BLaER1 (cell line): ENCODE results near the gene SRSF3.

Experiments
- H3K27ac ChIP-seq: shearing (Covaris generic); formaldehyde crosslinking; 2 replicates; pipeline ENCODE4 v1.8.1; 2022
- H3K27me3 ChIP-seq: shearing (Covaris generic); formaldehyde crosslinking; 2 replicates; pipeline ENCODE4 v1.8.1; 2022
- H3K36me3 ChIP-seq: shearing (Covaris generic); formaldehyde crosslinking; 2 replicates; pipeline ENCODE4 v1.8.1; 2022
- H3K4me1 ChIP-seq: shearing (Covaris generic); formaldehyde crosslinking; 2 replicates; pipeline ENCODE4 v1.8.1; 2022
- H3K4me2 ChIP-seq: shearing (Covaris generic); formaldehyde crosslinking; 2 replicates; pipeline ENCODE4 v1.8.1; 2022
- H3K4me3 ChIP-seq: shearing (Covaris generic); formaldehyde crosslinking; 2 replicates; pipeline ENCODE4 v1.8.1; 2022
- H3K9ac ChIP-seq: shearing (Covaris generic); formaldehyde crosslinking; 2 replicates; pipeline ENCODE4 v1.8.1; 2022
- H3K9me3 ChIP-seq: shearing (Covaris generic); formaldehyde crosslinking; 2 replicates; pipeline ENCODE4 v1.8.1; 2022
- H4K20me1 ChIP-seq: shearing (Covaris generic); formaldehyde crosslinking; 2 replicates; pipeline ENCODE4 v1.8.1; 2022
- Cebpa-rat ChIP-seq: shearing (Covaris generic); IDR thresholded peaks from 2 replicates; pipeline ENCODE4 v1.8.1; 2022

Gene SRSF3

GRCh38 chr6:36594029-36594815, at the start of gene SRSF3:
Gene SRSF3, plus strand, starts transcription at chr6:36594362. Its CDS starts 2,401 bp downstream, at chr6:36596763.
- peak within 1 kb of the TSS; percentile 100 for H3K9ac ChIP-seq
- peaks cover 61% of the 10 kb centered on the region for H3K4me1 ChIP-seq
- peak within 1 kb of the TSS; percentile 82 for H3K4me3 ChIP-seq

GRCh38 chr6:36545767-36546307, 48.3 kb upstream of the SRSF3 start:
- H4K20me1 ChIP-seq = peaks cover 54% of the 10 kb centered on the region
- H3K27ac ChIP-seq = peak overlapping the region; percentile 98

More at GRCh38 chr6:36594029-36594815, at the start of gene SRSF3:
- peak within 1 kb of the TSS; percentile 94 for H3K4me2 ChIP-seq
- TF ChIP-seq Cebpa-rat = no peak
- H4K20me1 ChIP-seq = peaks cover 49% of the 10 kb centered on the region
- peaks cover 37% of the 10 kb centered on the region for H3K36me3 ChIP-seq
- no peaks in the 10 kb centered on the region for H3K27me3 ChIP-seq
- peak within 1 kb of the TSS; percentile 99 for H3K27ac ChIP-seq
- H3K9me3 ChIP-seq = no peaks in the 10 kb centered on the region

GRCh38 chr6:36546308-36546919, 47.7 kb upstream of the SRSF3 start:
- Histone ChIP-seq H3K4me2 (peak overlapping the region; percentile 92), H3K4me1 (peaks cover 76% of the 10 kb centered on the region), H3K9me3 (no peaks in the 10 kb centered on the region), H4K20me1 (peaks cover 49% of the 10 kb centered on the region), H3K36me3 (peaks cover 28% of the 10 kb centered on the region), H3K4me3 (peak overlapping the region; percentile 80), H3K27me3 (no peaks in the 10 kb centered on the region), H3K9ac (peak overlapping the region; percentile 97), H3K27ac (peak overlapping the region; percentile 98)
- no peak for TF ChIP-seq Cebpa-rat

More at GRCh38 chr6:36545767-36546307, 48.3 kb upstream of the SRSF3 start:
- peaks cover 34% of the 10 kb centered on the region for H3K36me3 ChIP-seq
- H3K9me3 ChIP-seq = no peaks in the 10 kb centered on the region
- peak overlapping the region; percentile 92 for H3K4me2 ChIP-seq
- H3K9ac ChIP-seq = peak overlapping the region; percentile 97
- peak overlapping the region; percentile 80 for H3K4me3 ChIP-seq
- H3K4me1 ChIP-seq = peaks cover 76% of the 10 kb centered on the region
- TF ChIP-seq Cebpa-rat = no peak
- H3K27me3 ChIP-seq = no peaks in the 10 kb centered on the region

DNA sequence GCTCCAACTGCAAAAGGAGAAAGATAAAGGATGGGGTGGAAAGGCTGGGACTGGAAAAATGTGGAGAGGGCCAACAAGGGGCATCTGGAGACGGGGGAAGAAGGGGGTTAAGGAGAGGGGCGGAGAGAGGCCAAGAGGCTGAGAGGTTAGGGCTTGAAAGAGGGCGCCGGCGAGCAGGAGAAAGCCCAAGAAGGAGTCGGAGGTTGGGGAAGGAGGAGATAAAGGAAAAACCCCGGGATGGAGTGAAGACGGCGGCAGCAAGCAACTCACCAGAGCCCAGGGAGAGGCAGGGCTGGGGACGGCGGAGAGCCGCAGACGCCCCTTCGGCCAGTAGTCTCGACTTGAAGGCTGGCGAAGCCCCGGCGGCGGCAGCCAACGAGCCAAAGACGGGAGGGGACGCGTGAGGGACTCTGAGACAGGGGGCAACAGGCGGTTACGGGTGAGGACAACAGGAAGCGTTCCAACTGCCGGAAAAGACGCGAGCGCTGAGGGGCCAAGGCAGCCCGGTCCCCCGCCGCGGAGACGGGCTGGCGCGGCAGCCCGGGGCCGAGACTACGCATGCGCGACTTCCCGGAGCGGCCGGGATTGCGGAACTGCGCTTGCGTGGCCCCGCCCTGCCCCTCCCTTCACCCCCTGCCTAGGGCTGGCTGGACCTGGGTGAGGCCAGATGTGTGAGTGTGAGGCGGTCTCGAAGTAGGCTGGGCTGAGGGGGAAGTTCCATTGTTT, 47.1 kb upstream of the SRSF3 start, which contains the start of gene STK38:
TSS of gene STK38 (minus strand) at position 560 of the 726 bp plus-strand sequence. CDS start 7,277 bp downstream, outside the sequence.
- Histone ChIP-seq H3K36me3 (peaks cover 22% of the 10 kb centered on the region), H4K20me1 (peaks cover 42% of the 10 kb centered on the region), H3K9me3 (no peaks in the 10 kb centered on the region), H3K27ac (peak within 1 kb of the TSS; percentile 98), H3K4me2 (peak within 1 kb of the TSS; percentile 92), H3K4me1 (peaks cover 76% of the 10 kb centered on the region), H3K4me3 (peak within 1 kb of the TSS; percentile 80), H3K9ac (peak within 1 kb of the TSS; percentile 97), H3K27me3 (no peaks in the 10 kb centered on the region)
- no peak for TF ChIP-seq Cebpa-rat

DNA sequence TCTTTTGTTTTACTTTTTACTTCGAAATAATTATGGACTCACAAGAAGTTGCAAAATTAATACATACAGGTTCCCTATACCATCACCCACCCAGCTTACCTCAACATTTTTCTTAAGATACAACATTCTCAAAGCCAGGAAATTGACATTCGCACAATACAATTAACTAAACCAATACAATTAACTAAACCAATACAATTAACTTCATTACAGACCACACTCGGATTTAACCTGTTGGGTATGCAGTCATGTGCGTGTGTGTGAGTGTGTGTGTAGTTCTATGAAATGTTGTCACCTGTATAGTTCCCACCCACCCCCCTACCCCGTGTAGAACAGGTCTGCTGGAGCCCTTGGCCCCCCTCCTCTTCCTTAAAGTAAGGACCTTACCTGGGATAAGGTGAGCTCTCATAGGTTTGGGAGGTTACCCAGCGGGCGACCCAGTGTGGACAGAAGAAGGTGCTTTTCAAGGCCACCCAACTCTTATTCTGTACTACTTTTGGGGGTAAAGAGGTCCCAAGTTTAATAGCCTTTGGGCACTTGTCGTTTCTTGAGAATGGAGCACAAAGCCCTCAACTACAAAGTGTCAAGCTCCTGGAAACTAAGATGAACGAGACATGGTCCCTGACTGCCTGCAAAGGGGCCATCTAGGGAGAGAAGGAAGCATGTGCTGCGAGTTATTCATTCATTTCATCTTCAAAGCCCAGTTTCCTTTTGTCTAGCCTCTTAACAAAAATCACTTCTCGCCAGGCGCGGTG, 46.3 kb upstream of the SRSF3 start:
- Histone ChIP-seq H3K4me1 (peaks cover 76% of the 10 kb centered on the region), H4K20me1 (peaks cover 34% of the 10 kb centered on the region), H3K4me3 (peak overlapping the region; percentile 80), H3K9me3 (no peaks in the 10 kb centered on the region), H3K27me3 (no peaks in the 10 kb centered on the region), H3K27ac (peak overlapping the region; percentile 98), H3K9ac (peak overlapping the region; percentile 97), H3K4me2 (peak overlapping the region; percentile 85), H3K36me3 (peaks cover 16% of the 10 kb centered on the region)
- TF ChIP-seq Cebpa-rat = no peak

GRCh38 chr6:36548401-36548743, 45.8 kb upstream of the SRSF3 start:
- peaks cover 10% of the 10 kb centered on the region for H3K36me3 ChIP-seq
- peak overlapping the region; percentile 97 for H3K9ac ChIP-seq
- H3K4me3 ChIP-seq = no peak overlapping the region
- H4K20me1 ChIP-seq = peaks cover 29% of the 10 kb centered on the region
- peak overlapping the region; percentile 85 for H3K4me2 ChIP-seq
- H3K27me3 ChIP-seq = no peaks in the 10 kb centered on the region
- peaks cover 76% of the 10 kb centered on the region for H3K4me1 ChIP-seq
- no peak for TF ChIP-seq Cebpa-rat
- peak overlapping the region; percentile 98 for H3K27ac ChIP-seq
- H3K9me3 ChIP-seq = no peaks in the 10 kb centered on the region

GRCh38 chr6:36550473-36551000, 43.6 kb upstream of the SRSF3 start:
- peak overlapping the region; percentile 89 for H3K4me2 ChIP-seq
- TF ChIP-seq Cebpa-rat = peak; percentile 93
- H3K27me3 ChIP-seq = no peaks in the 10 kb centered on the region
- H3K9ac ChIP-seq = peak overlapping the region; percentile 67
- H3K4me1 ChIP-seq = peaks cover 81% of the 10 kb centered on the region
- peaks cover 7% of the 10 kb centered on the region for H4K20me1 ChIP-seq
- H3K4me3 ChIP-seq = peak overlapping the region; percentile 52
- peak overlapping the region; percentile 98 for H3K27ac ChIP-seq
- no peaks in the 10 kb centered on the region for H3K9me3 ChIP-seq
- H3K36me3 ChIP-seq = no peaks in the 10 kb centered on the region

DNA sequence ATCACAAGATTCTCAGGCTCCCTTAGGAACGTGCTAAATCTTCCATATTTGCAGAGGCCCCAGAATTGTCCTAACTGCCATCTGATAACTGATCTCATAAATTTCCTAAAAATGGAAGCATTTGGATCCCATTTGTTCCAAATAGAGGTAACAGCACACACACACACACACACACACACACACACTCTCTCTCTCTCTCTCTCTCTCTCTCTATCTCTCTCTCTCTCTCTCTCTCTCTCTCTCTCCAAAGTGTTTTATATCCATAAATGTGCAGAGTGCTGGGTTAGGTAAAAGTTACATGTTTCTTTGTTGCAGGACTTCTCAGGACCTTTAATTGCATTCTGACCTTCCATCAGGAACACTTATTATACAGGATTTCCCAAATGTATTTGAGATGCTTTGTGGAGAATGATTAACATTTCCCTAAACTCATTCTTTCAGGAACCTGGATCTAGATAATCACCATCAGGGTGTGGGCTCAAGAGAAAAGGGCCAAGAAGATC, 38.4 kb upstream of the SRSF3 start:
- no peaks in the 10 kb centered on the region for H3K27me3 ChIP-seq
- no peak overlapping the region for H3K4me3 ChIP-seq
- H3K9ac ChIP-seq = peak overlapping the region; percentile 73; the same call in 1 of the 2 replicates
- H3K27ac ChIP-seq = peak overlapping the region; percentile 82
- TF ChIP-seq Cebpa-rat = no peak
- H3K4me2 ChIP-seq = peak overlapping the region; percentile 89
- H4K20me1 ChIP-seq = no peaks in the 10 kb centered on the region
- H3K36me3 ChIP-seq = no peaks in the 10 kb centered on the region
- no peaks in the 10 kb centered on the region for H3K9me3 ChIP-seq
- peaks cover 100% of the 10 kb centered on the region for H3K4me1 ChIP-seq
